ENCODE data around the gene HEYL. TPM values are rescaled to one million over a fixed set of nuclear protein-coding genes. Genes with fewer than 3 reads are reported as not detected.

The HEYL gene
- total RNA-seq, 1 donor from 2014 or later = 0.10 TPM

DNA sequence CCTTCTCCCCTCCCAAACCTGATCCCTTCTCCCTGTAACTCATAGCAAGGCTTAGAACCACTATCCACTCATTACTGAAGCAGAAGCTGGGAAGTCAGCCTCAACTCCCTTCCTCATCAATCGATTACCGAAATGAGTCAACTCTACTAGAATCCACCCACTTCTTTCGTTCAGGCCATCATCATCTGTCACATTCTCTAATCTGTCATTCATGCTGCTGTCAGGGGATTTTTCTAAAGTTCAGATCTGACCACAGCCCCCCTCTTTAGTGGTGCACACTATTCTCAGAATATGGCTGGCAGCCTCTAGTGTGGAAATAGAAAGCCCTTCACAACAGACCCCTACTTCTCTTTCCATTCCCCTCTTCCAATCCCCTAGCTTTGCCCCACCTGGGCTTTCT, 27.3 kb upstream of the HEYL start:
- DNase-seq (ENCODE audit: low read depth) = no peak

DNA sequence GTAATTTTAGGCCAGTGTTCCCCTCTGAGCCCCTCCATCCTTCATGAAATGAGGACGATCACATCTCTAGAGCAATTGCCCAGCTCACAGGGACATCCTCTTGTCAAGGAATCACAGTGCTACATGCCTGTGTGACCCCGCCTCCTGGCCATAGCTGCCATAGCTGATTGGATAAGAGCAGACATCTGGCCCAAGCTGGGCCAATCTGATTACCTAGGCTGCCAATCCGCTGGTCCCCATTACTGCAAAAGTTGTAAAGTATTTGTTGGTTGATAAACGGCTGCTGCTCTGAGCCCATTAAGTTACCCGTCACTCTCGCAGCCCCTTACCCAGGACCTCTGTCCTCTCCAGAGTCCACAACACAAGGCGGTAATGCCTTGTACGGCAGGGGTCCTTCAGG, 24.1 kb upstream of the HEYL start:
- no peak for DNase-seq (ENCODE audit: low read depth)

DNA sequence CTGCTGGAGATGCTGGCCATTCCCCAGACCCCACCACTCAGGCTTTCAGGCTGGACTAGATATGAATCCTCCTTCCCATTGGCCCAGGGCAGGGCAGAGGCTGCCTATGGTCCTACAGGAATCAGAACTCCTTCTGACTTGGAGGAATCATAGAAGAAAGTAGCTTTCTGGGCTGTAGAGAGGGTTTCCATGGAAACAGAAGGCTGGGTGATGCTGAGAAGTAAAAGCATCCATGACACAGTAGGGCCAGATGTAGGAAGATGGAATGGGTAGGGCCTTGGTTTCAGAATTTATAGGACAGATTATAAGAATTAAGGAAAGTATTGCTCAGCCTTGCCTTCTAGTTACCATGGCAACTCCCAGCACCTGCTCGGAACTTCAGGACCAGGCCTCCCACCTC, 23.4 kb upstream of the HEYL start:
- DNase-seq (ENCODE audit: low read depth) = no peak

DNA sequence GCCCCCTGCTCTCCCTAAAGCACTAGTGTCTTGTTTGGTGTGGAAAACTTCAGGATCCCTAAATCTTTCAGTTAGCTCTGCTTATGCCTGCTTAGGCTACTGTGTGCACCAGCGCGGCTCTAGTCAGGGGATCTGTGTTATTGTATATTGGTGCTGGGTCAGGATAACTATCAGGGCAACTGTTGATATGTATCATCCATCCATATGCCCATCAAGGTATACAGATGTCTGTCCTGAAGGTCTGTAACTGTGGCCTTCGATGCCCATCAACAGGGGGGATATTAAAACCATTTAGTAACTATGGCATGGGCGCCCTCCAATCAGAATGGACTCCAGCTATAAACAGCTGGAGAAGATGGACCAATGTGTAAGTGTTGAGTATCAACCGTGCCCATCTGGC, 20.1 kb upstream of the HEYL start:
- no peak for DNase-seq (ENCODE audit: low read depth)

DNA sequence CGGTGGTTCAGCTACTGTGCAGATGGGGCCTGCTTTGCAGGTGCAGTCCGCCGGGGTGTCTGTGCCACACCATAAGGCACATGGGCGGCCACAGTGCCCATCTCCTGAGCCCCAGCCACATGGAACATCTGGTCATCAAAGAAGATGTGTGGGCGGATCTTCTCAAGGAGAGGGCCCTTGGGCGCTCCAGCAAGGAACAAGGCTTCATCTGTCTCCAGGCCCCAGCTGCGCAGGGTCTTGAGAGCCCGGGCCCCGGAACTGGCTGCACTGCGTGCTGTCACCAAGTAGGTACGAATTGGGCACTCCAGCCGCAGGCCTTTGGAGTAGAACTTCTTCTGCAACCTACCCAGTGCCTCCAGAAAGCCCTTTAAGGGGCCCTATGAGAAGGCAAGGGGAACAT, 19.7 kb upstream of the HEYL start:
- no peak for DNase-seq (ENCODE audit: low read depth)

DNA sequence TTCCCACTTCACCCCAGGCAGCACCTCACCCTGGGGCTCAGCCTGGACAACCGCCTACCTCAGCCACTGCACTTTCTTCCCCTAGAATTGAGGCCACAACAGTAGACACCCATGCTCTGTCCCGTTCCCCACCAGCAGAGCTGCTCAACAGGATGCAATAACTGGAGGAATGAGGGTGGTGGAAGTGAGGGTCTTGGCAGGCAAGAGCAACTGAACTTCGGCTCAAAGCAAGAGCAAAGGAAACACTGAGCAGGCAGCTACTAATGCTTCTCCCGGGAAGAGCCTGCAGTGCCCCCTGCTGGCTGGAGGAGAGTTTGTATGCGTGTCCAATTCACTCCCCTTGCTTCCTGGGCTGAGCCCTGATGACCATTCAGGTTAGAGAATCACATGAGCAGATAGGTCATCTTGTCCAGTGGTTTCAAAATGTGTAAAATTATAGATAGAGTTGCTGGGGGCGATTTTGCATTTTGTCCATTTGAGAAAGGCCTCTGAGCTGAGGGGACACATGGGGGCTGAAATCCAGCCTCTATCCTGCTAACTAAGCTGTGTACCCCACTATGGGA, 18.6 kb upstream of the HEYL start:
- peak; percentile 57 for DNase-seq (ENCODE audit: low read depth)

DNA sequence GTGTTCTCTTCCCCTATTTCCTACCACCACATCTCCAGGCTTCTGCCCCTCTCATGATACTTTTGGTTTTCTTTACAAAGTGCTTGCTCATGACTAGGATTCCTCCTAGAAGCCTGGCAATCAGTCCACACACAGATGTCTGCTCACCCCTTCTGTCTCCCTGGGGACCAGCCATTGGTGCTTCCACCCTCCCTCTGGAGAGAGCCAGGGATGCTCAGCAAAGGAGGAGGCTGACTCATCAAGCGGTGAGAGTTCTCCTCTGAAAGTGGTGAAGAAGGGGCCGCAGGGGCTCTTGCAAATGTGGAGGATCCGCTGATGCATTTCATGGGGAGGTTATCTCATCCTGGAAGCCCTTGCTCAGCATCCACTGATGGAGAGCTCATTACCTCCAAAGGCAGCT, 18.0 kb upstream of the HEYL start:
- DNase-seq (ENCODE audit: low read depth) = no peak

DNA sequence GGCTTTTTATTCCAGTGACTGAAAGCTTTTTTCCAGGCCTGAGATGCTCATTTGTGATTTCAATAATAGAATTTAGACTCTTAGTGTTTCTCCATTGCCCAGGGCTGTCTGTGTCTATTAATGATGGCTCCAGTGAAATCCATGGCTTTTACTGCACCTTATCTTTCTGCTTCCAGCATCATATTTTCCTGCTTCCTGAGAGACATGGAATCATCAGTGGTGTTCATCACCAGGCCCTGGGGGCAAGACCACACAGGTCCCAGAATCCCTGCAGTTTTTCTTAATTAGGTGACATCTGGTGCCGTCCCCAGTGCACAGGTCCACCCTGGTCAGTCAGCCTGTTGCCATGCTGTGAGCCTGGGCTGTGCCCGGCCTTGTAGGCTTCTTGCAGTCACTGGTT, 16.9 kb upstream of the HEYL start:
- no peak for DNase-seq (ENCODE audit: low read depth)

DNA sequence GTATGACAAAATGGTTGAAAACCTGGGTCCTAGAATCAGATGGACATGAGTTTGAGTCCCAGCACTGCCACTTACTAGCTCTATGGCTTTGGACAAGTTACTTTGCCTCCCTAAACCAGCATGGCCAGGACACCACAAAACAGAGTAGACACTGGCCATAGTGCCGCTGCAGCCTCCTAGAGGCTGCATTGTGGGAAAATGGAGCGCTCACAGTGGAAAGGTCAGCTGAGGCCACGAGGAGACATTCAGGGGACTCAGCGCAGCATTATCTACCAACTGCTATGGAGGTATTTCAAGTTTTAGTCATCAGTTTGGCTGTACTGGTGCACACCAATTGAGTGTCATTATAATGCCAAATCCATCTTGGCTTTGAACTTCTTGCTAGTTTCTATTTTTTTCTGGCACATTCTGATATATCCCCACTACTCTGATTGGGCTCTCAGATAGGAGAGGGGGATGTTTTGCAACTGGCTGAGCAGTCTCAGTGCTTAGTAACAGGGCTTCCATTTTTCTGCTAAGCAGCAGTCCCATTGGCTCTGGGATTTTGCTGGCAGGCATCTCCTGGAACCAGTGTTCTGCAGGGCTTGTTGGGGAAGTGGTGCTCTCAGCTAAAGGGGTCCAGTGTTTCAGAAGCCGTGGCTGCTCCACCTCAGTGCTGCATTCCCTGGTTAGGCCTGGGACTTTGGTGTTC, 16.3 kb upstream of the HEYL start:
- DNase-seq (ENCODE audit: low read depth) = no peak

DNA sequence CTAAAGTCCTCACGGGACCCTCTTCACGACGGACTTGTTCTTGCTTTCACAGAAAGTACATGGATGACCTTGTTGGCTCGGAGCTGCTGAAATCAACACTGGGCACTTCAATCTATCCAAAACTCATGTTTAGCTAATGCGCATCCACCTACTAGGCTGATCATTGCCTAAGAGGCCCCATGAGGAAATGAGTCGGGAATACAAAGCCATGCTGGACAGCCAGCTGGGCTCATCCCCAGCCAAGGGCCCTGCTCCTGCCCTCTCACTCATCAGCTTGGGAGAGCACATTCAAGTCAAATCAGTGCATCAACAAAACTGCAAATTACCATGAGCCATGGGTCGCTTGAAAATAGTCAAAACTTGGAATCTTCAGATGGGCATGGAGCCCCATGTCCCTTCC, 14.8 kb upstream of the HEYL start:
- DNase-seq (ENCODE audit: low read depth) = no peak

DNA sequence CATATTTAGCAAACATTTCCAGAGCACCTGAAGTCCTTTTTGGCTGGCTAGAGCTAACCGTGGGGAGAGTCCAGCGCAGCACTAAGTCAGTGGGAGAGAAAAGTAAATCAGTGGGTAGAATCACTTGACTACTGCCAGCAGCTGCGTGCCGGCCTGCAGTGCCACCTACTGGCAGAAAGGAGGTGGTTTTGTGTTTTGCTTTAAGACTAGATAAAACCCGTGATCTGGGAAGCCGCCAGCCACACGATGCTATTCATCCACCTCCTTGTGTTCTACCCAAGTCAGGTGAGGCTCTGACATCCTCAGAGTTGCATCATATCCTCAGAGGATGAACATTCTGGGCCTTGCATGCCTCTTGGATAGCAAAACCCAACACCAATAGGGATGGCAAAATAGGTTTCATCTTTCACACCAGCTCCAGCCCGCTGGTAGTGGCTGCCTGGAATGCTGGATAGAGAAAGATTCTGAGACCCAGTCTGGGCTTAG, 14.1 kb upstream of the HEYL start:
- DNase-seq (ENCODE audit: low read depth) = peak; percentile 63

DNA sequence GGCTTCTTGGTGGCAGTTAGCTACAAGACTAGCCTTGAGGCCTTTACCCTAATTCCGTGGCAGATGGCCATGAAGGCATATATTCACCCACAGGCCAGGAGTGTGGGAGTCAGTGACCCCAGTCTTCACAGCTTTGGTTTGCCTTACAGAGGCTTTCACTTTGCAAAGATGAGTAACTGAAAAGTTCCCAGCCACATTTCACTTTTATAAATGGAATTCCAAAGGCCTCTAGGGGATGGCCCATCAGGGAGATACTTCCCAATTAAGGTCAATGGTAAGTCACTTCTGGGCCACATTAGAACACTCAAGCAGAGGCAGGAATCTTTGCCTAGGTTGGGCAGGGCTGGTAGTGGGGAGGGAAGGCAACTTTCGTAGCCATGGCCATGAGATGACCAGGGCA, 13.1 kb upstream of the HEYL start:
- no peak for DNase-seq (ENCODE audit: low read depth)

DNA sequence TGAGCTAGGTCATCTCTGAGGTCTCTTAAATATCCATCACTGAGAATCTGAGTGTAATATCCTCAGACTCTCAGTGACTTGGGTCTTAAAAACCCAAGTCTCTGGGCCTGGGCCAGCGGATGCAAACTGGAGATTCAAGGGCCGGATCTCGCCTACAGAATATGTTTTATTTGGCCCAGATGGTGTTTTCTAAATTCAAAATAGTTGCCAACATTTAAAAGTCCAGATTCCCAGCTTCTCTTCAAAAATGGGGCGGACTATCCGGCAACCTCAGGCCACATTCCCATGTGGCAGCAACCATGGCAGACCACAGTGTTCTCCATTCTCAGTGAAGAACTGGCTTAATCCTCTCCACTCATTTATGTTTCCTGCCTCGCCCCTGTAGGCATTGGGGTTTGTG, 12.7 kb upstream of the HEYL start:
- no peak for DNase-seq (ENCODE audit: low read depth)

DNA sequence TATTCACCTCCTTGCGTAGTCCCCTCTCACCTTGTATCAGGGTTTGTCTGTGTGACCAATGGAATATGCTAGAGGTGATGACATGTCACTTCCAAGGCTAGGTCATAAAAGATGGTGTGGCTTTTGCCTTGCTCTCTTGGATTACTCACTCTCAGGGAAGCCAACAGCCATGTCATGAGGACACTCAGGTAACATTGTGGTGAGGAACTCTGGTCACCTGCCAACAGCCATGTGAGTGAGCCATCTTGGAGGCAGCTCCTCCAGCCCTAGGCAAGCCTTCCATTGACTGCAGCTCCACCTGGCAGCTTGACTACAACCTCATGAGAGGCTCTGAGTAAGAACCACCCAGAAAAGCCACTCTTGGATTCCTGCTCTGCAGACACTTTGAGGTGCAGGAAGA, 11.0 kb upstream of the HEYL start:
- DNase-seq (ENCODE audit: low read depth) = no peak

DNA sequence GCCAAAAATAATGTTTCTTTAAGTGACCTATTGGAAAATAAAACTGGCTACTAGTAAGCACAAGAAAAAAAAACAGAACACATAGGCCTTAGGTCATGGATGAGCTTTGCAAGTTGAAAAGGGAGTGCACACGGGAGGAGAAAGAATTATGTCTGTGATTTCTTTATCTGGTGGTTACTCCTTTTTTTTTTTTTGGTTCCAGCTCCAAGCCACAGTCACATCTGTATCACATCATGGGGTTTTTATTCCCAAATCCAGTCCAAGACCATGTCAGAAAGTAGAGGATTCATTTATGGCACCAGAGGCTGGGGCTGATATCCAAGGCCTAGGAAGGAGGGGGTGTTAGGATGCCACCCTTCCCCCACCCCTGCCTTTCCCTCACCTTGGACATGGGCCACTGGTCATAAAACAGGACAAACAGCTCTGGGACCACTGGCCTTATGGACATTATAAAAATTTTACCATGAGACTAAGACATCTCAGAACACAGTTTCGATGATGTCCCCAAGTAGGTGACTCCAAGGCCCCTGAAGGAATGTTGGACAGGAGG, 10.3 kb upstream of the HEYL start:
- DNase-seq (ENCODE audit: low read depth) = no peak

DNA sequence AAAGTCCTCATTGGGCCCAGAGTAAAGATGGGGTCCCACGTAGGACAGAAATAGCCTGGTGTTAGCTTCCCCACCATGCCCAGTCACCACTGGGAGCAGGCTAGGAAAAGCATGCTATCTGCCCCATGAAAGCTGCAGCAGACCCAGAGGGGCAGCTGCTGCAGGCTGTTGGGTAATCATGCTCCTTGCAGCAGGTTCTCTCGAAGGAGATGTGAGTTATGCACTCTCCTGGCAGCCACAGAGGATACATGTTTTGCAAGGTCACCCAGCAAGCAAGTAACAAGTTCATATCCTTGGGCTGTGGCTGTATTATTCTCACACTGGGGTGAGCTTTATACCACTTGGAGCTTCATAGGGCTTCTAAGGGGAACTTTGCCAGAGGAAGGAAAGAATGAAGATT, 9.1 kb upstream of the HEYL start:
- DNase-seq (ENCODE audit: low read depth) = no peak

DNA sequence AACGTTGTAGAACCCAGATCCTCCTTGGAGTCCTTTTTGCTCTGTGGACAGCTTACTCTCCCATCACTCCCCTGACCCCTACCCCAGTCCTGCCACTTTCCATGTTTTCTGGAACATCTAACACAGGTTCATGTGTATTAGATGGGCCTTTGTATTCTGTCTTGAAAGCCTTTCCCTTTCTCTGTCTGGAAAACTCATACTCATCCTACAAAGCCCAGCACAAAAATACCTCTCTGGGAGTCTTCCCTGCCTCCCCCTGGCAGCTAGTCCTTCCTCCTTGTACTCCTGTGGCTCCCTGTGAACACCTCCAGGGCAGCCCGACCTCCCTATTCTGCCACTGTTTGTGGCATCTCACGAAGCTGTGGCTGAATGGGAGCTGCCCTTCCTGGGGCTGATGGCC, 7.8 kb upstream of the HEYL start:
- no peak for DNase-seq (ENCODE audit: low read depth)

DNA sequence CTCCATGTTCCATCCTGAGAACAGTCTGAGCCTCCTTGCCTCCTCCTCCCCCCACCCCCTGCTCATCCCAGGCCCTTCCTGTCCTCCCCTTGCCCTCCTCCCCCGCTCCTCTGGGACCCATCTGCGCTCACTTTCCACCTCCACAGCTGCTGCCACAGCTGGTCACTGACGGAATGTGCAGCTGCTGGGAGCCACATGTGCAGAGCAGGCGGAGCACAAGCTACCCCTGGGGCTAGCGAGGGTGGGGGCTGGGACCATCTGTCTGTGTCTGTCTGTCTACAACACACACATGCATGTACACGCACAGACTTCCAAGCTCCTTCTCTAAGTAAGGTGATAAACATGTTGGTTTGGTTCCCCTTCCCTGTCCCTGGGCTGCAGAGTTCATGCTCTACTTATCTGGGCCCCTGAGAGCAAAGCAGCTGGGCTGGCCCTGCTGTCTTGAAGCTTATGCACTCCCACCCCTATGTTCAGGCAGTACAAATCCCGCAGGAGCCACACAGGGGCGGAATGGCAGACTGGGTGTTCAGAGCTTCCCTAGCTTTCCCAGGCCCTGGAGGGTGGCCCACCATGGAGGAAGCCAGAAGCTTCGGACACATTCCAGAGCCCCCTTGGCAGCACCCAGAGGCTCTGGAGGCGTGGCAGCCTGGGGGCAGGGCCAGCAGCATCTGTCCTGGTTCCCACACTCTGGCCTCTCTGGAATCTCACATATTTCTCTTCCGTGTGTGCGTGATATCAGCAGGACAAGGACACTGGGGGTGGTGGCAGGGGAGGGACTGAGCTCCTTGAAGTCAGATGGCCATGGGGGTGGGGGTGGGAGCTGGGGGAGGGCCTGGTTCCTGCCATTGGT, 7.0 kb upstream of the HEYL start:
- no peak for DNase-seq (ENCODE audit: low read depth)

DNA sequence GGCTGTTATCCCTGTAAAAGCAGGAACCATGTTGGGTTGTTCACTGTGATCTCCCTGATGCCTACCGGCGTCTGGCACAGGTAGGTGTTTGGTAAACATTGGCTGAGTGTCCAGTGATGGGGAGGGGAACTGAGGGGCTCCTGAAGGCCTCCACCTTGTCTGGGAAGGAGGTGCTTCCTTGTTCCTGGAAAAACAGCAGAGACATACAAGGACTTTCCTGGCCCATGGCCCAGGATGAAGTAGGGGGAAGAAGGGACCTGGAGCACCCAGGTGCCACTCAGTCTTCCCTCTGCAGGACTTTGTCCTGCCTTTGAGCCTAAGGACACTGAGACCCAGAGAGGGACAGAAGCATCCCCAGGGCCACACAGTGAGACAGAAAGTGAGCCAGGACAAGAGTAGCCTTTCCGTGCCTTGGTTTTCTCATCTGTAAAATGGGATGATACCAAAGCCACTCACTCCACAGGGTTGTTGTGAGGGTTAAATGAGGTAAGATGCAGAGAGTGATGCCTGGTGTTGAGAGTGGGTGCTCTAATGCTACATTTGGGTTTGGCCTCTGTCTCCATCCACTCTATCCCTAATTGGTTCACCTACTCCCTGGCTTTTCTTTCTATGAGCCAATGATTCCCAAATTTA, 6.1 kb upstream of the HEYL start:
- DNase-seq (ENCODE audit: low read depth) = no peak

DNA sequence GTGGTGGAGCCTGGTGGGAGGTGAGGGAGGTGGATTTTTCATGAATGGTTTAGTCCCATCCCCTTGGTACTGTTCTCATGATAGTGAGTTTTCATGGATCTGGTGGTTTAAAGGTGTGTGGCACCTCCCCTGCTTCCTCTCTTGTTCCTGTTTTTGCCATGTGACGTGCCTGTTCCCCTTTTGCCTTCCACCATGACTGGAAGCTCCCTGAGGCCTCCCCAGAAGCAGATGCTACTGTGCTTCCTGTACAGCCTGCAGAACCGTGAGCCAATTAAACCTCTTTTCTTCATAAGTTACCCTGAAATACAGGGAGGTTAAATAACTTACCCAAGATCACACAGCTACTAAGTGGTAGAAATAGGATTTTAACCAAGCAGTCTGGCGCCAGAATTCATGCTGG, 4.3 kb upstream of the HEYL start:
- no peak for DNase-seq (ENCODE audit: low read depth)

DNA sequence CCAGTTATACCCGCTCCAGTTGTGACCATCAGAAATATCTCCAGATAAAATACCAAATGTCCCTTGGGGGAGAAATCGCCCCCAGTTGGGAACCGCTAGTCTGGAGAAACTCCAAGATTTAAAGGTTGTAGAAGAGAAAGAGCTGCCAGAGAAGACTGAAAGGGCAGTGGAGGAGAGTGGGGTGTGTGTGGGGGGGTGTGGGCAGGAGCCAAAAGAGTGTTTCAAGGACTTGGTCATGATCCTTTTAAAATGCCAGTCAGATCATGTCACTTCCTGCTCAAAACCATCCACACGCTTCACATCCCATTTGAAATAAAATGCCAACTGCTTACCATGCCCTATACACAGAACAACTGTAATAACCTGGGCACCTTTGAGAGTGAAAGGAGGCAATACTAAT, 3.4 kb upstream of the HEYL start:
- peak; percentile 40 for DNase-seq (ENCODE audit: low read depth)

DNA sequence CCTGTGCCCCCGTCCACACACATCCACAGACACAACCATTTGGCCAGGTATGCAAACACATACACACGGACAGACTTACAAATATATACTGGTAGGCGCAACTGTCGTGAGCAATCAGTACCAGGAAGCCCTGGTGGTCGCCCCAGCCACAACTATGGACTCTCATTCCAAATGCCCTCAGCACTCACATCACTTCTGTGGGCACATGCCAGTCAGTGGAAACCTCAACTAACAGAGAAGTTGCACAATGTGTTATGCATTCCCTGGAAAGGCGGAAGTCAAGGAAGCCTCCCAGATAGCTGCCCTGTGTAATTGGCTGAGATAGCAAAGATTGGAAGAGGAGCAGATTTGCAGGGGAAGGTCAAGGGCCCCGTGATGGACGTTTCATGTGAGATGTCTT, 1.4 kb upstream of the HEYL start:
- DNase-seq (ENCODE audit: low read depth) = peak; percentile 55

DNA sequence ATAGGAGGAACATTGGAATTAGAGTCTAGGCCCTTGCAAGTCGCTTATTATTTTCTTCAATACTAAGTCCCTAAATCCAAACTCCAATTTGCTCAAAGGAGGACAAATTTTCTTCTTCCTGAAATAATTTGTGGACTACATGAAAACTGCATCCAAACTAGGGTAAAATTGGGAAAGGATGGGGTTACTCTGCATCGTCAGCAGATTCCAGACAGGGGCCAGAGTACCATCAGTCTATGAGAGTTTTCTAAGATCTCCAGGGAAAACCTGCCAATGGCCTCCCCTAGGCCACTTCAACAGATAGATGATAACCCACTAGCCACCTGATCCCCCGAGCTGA, 508 bp downstream of the HEYL start:
- DNase-seq (ENCODE audit: low read depth) = no peak
